ENCODE measurements around the gene H2BK1. TPM values are rescaled to one million over a fixed set of nuclear protein-coding genes. Genes with fewer than 3 reads are reported as not detected.

The H2BK1 gene
- total RNA-seq, 1 donor from 2014 or later = 0.48 TPM

DNA sequence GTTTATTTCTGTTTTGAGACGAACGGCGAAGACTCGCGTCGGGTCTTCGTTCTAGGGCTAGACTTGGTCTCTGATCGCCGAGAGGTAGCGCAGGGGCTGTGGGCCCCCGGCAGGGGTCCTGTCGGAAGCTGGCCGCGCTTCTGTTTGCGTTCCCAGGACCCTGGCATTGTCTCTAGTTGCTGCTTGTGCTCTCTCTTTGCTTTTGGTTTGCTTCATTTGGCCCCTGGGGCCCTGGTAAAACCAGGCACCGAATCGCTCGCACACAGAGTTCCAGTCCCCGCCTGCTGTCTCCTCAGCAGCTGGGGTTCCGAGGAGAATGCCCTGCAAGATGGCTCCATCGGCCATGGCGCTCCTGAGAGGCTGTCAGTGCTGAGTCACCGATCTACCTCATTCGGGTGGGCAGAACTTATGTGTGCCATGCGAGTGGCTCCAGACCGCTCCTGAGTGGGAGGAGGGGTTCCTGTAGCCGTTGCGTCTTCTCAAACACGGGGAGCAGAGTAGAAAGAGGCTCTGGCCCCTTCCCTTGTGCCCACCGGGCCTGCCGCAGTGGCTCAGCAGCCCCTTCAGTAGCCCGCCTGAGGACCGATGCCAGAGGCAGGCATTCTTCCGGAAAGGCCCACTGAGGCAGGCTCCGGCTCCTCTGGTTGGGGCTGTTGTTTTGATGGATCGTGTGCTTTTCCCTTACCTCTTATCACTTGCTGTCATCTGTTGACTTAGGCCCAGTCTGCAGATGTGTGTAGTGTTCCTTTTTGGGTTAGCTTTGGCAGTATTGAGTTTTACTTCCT lies 22.8 kb upstream of the H2BK1 start:
- intact Hi-C loops (cut with micrococcal nuclease) = loop anchor here (1.0 to 2.0 kb wide), 5 partner anchors 11 to 174 kb away; partner anchors contain the start of genes FASTK and SLC4A2

DNA sequence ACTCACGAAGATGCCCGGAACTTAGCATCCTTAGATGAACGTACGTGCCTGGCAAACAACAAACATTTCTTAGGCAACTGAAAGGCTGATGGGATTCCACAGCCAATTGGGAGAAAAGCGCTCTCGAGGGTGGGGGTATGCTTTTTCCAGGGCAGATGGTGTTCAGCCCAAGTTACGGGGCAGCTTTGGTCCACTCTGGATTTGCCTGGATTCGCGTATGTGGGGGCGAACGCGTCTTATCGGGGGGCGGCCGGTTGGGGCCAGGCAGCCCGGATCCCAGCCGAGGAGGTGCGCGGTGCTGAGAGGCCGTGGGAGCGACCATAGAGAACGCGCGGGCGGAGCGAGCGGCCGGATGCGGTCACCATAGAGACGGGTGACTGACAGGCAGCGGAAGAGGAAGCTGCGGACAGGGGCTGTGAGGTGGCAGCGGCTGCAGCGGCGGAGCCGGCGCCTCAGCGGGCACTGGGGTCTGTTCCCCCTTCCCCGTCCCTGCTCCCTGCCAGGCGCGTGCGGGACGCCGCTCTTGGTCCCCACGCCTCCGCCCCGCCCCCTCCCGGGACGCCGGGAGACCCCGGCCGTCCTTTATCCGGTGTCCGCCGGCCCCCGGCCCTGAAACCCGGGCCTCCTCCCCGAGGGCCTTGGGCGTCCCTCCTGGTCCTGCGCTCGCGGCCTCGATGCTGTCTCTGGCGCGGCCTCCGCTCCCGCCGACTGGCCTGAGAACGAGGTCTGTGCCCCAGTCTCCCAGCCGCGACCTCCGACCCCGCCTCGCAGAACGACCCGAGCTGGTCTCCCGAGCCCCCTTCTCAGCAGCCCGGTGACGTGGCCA lies 22.0 kb upstream of the H2BK1 start, which contains the start of gene CHPF2:
Gene CHPF2, plus strand, starts transcription at position 393 of the 826 bp plus-strand sequence. CDS start 1,529 bp downstream, outside the sequence.
- intact Hi-C loops (cut with micrococcal nuclease) = loop anchor here (1.0 to 2.0 kb wide), 5 partner anchors 12 to 174 kb away; partner anchors contain the start of genes FASTK and SLC4A2

DNA sequence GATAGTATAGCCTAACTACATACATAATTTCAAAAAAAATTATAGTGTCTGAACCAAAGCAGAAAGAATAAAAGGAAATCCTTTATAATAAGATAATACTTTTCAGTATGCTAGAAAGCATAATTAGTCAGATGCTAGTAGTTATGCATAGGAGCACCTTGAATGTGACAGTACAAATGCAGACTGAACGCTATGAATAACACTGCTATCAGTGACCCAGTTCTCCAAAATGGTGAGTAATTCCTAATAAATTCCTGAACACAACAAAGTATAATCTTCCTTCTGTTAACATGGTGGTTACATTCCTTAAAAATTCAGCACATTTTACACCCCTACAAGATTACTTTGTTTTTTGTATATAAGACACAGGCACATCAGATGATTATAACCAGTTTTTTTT lies 20.8 kb upstream of the H2BK1 start:
- intact Hi-C loops (cut with micrococcal nuclease) = no loop called here

DNA sequence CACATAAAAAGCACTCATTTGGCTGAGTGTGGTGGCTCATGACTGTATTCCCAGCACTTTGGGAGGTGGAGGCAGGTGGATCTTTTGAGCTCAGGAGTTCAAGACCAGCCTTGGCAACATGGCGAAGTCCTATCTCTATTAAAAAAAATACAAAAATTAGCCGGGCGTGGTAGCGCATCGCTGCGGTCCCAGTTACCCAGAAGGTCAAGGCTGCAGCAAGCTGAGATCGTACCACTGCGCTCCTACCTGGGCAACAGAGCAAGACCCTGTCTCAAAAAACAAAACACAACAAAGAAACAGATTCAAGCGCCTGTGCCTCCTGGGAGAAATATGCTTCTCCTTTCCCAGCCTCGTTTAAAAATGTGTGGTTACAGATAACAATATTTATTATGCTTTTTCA lies 19.0 kb upstream of the H2BK1 start:
- intact Hi-C loops (cut with micrococcal nuclease) = no loop called here

DNA sequence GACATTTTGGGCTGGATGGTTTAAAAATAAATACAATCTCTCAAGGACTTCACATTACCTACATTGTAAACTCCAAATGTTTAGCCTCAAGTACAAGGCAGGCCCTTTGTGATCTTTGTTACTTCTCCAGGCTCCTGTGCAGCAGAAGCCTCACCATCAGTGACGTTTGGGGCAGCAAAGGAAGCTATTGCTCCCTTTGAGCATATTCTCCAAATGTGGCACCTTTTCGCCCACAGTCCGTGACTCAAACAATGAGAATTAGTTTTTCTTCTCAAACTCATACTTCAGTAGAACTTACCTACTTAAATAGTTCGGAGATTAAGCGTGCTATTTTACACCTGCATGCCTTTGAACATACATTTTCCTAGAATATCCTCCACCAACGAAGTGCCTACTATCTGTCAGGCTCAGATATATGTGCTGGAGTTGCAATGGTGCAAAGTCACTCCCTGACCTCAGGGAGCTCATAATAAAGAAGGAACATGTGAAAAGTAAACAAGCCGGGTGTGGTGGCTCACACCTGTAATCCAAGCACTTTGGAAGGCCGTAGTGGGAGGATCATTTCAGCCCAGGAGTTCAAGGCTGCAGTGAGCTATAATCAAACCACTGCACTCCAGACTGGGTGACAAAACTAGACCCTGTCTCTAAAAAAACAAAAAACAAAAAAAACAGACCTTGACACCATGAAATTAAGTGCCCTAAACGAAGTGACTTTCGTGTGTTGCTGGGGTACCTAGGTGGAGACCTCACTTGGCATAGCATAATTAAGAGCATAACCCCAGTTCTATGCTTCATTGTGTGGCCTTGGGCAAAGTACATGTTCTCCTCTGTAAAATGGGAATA lies 18.0 kb upstream of the H2BK1 start:
- intact Hi-C loops (cut with micrococcal nuclease) = no loop called here

GRCh38 chr7:151226875-151227782 lies 16.8 kb upstream of the H2BK1 start, which contains the start of gene ABCF2:
TSS of gene ABCF2 (minus strand) at chr7:151227205. CDS start at chr7:151226458, 747 bp downstream.
- intact Hi-C loops (cut with micrococcal nuclease) = loop anchor here (1.0 to 2.0 kb wide), 6 partner anchors 17 to 1389 kb away; partner anchors contain the start of genes CDK5, NUB1, TMUB1 and ZNF862

DNA sequence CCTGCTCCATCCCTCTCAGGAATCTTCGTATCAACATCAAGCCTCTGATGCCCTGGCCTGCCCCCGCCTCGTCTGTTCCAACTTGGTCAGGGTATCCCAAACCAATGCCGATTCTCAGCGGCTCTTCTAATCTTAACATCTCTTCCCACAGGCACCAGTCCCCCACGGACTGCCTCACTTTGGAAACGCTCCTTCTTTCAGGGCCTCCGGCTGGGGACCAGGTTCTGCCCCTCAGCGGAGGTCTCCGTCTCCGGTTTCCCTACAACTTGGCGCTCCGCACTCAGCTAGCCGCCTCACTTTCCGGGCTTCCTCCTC lies 16.2 kb upstream of the H2BK1 start:
- intact Hi-C loops (cut with micrococcal nuclease) = loop anchor here (2.0 kb wide), 1 partner anchor 144 kb away; the partner anchor contains the start of gene TMUB1

- intact Hi-C loops (cut with micrococcal nuclease) = loop anchor here (2.0 kb wide), 1 partner anchor 143 kb away; the partner anchor contains the start of gene TMUB1
These were observed 15.7 kb upstream of the H2BK1 start for GRCh38 chr7:151225948-151226510.

DNA sequence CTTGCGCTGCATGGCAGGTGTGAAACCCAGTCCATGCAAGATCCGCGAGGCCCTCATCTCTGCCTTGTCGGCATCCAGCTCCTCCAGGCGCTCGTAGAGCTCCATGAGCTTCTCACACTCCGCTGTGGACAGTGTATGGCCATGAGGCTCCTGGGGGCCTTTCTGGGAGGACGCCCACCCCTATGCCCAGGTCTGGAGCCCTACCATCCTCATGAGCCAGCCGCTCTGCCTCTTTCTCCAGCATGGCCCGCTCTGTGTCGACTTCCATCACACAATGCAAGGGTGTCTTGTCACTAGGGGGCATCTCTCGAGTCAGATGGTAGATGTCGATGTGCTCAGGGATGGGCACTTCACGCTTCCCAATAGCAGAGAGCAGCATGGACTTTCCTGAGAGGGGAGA lies 13.4 kb upstream of the H2BK1 start:
- intact Hi-C loops (cut with micrococcal nuclease) = no loop called here

GRCh38 chr7:151218170-151218569 lies 7.9 kb upstream of the H2BK1 start:
- intact Hi-C loops (cut with micrococcal nuclease) = no loop called here

DNA sequence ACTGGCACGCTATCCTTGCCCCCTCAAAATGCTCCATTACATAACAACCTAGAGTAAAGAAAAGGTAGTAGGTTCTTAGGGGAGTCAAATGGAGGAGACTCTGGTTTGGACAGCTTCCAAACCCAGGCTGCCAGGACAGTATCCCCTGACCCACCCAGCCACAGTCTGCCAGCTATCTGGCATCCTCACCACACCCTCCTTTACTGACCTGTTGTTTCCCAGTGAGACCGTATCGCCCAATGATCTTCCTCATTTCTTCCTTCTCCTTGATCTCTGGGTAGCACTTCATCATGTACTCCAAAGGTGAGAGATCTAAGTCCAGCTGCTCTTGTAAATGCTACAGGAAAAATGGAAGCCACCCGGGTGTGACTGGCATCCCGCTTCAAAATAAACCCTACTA lies 5.1 kb upstream of the H2BK1 start:
- intact Hi-C loops (cut with micrococcal nuclease) = no loop called here

GRCh38 chr7:151213826-151214225 lies 3.5 kb upstream of the H2BK1 start:
- intact Hi-C loops (cut with micrococcal nuclease) = no loop called here

DNA sequence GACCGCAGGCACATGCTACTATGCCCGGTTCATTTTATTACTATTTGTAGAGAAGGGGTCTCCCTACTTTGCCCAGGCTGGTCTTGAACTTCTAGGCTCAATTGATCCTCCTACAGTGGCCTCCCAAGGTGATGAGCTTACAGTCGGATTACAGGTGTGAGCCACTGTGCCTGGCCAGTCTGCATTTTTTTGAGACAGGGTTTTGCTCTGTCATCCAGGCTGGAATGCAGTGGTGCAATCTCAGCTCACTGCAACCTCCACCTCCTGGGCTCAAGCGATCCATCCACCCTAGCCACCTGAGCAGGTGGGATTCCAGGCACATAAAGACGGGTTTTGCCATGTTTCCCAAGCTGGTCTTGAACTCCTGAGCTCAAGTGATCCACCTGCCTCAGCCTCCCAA lies 2.3 kb upstream of the H2BK1 start:
- intact Hi-C loops (cut with micrococcal nuclease) = no loop called here

DNA sequence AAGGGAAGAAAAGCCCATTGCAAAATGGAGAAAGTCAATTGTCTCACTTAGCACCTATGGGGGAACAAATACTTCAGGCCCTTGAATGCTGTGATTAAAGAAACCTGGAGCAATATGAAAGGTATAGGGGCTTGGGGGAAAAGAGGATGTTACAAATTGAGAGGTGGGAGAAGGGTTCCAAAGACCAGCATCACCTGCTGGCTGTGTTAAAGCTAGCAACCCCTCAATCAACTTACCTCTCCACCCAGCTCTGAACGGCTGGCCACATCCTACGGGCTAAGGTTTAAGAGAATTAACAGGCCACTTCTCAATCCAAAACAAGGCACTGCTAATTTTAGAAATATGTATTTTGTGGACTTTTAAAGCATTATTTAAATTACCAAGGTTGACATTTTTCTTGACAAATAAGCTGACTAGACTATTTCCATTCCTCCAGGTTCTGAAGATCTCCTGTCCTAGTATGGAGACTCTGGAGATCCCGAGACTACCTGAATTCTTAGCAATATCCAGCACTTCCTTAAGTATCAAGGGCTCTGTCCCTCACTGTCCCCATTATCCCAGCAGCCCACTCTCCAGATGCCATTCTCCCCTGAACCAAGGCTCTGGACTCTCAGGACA lies 976 bp upstream of the H2BK1 start:
- intact Hi-C loops (cut with micrococcal nuclease) = no loop called here

DNA sequence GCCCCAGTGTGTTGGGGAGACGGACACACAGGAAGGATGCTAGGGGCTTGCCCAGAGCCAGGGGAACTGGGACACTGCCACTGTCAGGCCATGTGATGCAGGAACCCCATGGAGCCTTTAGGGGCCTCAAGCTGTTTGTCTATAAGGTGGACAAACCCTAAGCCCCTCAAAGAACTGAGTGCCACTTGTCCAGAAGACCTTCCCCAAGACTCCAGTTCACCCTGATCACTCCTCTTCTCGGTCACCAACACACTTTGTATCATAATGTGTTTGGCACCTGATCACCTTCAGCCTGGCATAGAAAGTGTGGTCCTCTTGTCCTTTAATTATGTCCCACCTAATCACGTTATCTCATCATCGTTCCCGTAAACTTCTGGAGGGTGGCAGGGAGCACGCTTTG lies 700 bp downstream of the H2BK1 start:
- intact Hi-C loops (cut with micrococcal nuclease) = no loop called here

- intact Hi-C loops (cut with micrococcal nuclease) = no loop called here
These were observed 1.9 kb downstream of the H2BK1 start for GRCh38 chr7:151208253-151208862.

- intact Hi-C loops (cut with micrococcal nuclease) = loop anchor here (2.0 kb wide), 1 partner anchor 25 kb away; the partner anchor contains the start of gene CHPF2
These were observed 2.5 kb downstream of the H2BK1 start for GRCh38 chr7:151207804-151208203.

- intact Hi-C loops (cut with micrococcal nuclease) = loop anchor here (2.0 kb wide), 1 partner anchor 25 kb away; the partner anchor contains the start of gene CHPF2
These were observed 3.0 kb downstream of the H2BK1 start for GRCh38 chr7:151207315-151207714.

DNA sequence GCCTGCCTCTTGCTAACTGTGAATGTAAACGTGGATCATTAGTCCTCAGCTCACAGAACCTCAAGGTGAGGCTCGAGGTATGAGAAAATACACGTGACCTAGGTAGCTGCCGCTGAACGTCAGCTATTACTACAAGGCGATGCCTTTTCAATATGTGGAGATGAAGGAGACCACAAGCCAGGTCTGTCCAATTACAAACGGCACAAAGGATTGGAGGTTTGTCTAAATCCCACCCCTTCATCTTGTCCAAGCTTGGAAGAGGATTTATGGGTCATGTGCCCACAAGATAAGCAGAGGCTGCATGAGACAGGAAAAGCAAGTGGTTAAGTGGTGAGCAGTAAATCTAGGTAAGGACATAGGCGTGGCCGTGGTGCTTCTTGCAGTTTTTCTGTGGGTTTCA lies 3.4 kb downstream of the H2BK1 start:
- intact Hi-C loops (cut with micrococcal nuclease) = loop anchor here (2.0 kb wide), 1 partner anchor 26 kb away; the partner anchor contains the start of gene CHPF2
